B cell (primary cell): Measurements from ENCODE around the gene GBA2. TPM values are rescaled to one million over a fixed set of nuclear protein-coding genes. Genes with fewer than 3 reads are reported as not detected.

Experiments used
- ATAC-seq: fragments of 200-7000 bp; cut with Tn5 transposase; one replicate; pipeline ENCODE4 v1.10.0; 2021; ENCODE audit warnings: low read depth, mild to moderate bottlenecking, moderate number of reproducible peaks, moderate library complexity
- CTCF ChIA-PET: fragments of 350-600 bp; sonication (Branson Sonifier 250); formaldehyde crosslinking; loops from one replicate; lab custom pipeline; 2021; ENCODE audit warnings: antibody characterized with exemption, inconsistent platforms; lab: Charles Lee
- POLR2A ChIA-PET: fragments of 350-600 bp; sonication (Branson Sonifier 250); formaldehyde crosslinking; loops from one replicate; lab custom pipeline; 2021; ENCODE audit warnings: antibody characterized with exemption; lab: Charles Lee
- DNase-seq: peaks from one replicate; pipeline ENCODE4 v3.0.0; 2013
- H2AFZ ChIP-seq: 2 replicates; pipeline ENCODE4 v1.6.1; 2012; ENCODE audit warnings: mild to moderate bottlenecking, low read depth, low read length; ENCODE audit not compliant: insufficient read depth, poor library complexity, severe bottlenecking
- H3K27ac ChIP-seq, 2 donors: 1 replicate in 1 of 2; 2 replicates in 1 of 2; pipeline ENCODE4 v1.5.1; 2012 to 2013; ENCODE audit warnings: low read length in 2 of 2, mild to moderate bottlenecking in 2 of 2, moderate library complexity in 1 of 2
- H3K27me3 ChIP-seq, 4 experiments: fragments of 200-600 bp in 1 of 4; sonication (generic) in 1 of 4; replicated peaks in 1 of 4; 1 replicate in 2 of 4; 2 replicates in 2 of 4; pipeline versions ENCODE4 v1.6.1 to v1.7.0; 2013 to 2016; ENCODE audit warnings: low read length in 3 of 4, mild to moderate bottlenecking in 2 of 4, mixed read lengths in 1 of 4, moderate library complexity in 1 of 4; ENCODE audit not compliant: insufficient read depth in 4 of 4, control insufficient read depth in 3 of 4; ENCODE audit errors: control extremely low read depth in 1 of 4
- H3K36me3 ChIP-seq, 2 experiments: replicated peaks in 1 of 2; 1 replicate in 1 of 2; 2 replicates in 1 of 2; pipeline versions ENCODE4 v1.6.1 to v1.7.1; 2013; ENCODE audit warnings: low read length in 1 of 2; ENCODE audit not compliant: insufficient read depth in 2 of 2, control insufficient read depth in 1 of 2; ENCODE audit errors: control extremely low read depth in 1 of 2, extremely low read depth in 1 of 2
- H3K4me1 ChIP-seq, 2 donors: fragments of 200-600 bp in 1 of 2; sonication (generic) in 1 of 2; 1 replicate in 1 of 2; 2 replicates in 1 of 2; pipeline versions ENCODE4 v1.5.1 to v1.6.1; 2013 to 2017; ENCODE audit warnings: low read length in 2 of 2; ENCODE audit not compliant: control insufficient read depth in 2 of 2, insufficient read depth in 2 of 2
- H3K4me2 ChIP-seq: replicated peaks from 2 replicates; pipeline ENCODE3; 2012; ENCODE audit warnings: mild to moderate bottlenecking, low read depth, low read length; ENCODE audit not compliant: poor library complexity, severe bottlenecking
- H3K4me3 ChIP-seq, 5 experiments: fragments of 200-600 bp in 1 of 5; sonication (generic) in 1 of 5; 1 replicate in 3 of 5; 2 replicates in 2 of 5; pipeline versions ENCODE4 v1.5.1 to v1.7.0; 2011 to 2016; ENCODE audit warnings: low read length in 4 of 5, mild to moderate bottlenecking in 4 of 5, low read depth in 2 of 5, control low read depth in 1 of 5, moderate library complexity in 1 of 5; ENCODE audit not compliant: insufficient read depth in 1 of 5; ENCODE audit errors: control extremely low read depth in 1 of 5, extremely low read depth in 1 of 5
- H3K79me2 ChIP-seq: fragments of 200-600 bp; sonication (generic); one replicate; pipeline ENCODE4 v1.6.0; 2016; ENCODE audit warnings: low read length; ENCODE audit not compliant: control insufficient read depth, insufficient read depth
- H3K9ac ChIP-seq: fragments of 200-600 bp; sonication (generic); 2 replicates; pipeline ENCODE4 v1.6.1; 2017; ENCODE audit warnings: mild to moderate bottlenecking, low read length, moderate library complexity
- H3K9me3 ChIP-seq, 3 donors: one replicate each; pipeline versions ENCODE4 v1.6.1 to v1.7.1; 2013; ENCODE audit warnings: low read length in 2 of 3; ENCODE audit not compliant: control insufficient read depth in 2 of 3, insufficient read depth in 1 of 3; ENCODE audit errors: control extremely low read depth in 1 of 3
- H4K20me1 ChIP-seq: 2 replicates; pipeline ENCODE4 v1.6.0; 2012; ENCODE audit warnings: mild to moderate bottlenecking, low read length; ENCODE audit not compliant: insufficient read depth, control insufficient read depth, poor library complexity, severe bottlenecking
- H3K27ac Mint-ChIP-seq: one replicate; pipeline ENCODE4 v1.8.0; 2021; ENCODE audit warnings: mixed read lengths
- H3K27me3 Mint-ChIP-seq: one replicate; pipeline ENCODE4 v1.8.0; 2021; ENCODE audit warnings: mixed read lengths
- H3K4me1 Mint-ChIP-seq: one replicate; pipeline ENCODE4 v1.8.0; 2021; ENCODE audit warnings: mixed read lengths
- H3K4me3 Mint-ChIP-seq: one replicate; pipeline ENCODE4 v1.8.0; 2021; ENCODE audit warnings: mixed read lengths
- H3K9me3 Mint-ChIP-seq: one replicate; pipeline ENCODE4 v1.8.0; 2022; ENCODE audit warnings: mixed read lengths; ENCODE audit not compliant: insufficient read depth
- EZH2 ChIP-seq: IDR thresholded peaks from 2 replicates; pipeline ENCODE4 v1.6.1; 2012; ENCODE audit warnings: borderline replicate concordance, low read depth, mild to moderate bottlenecking, moderate library complexity, low read length; ENCODE audit not compliant: insufficient read depth, poor library complexity, severe bottlenecking
- WGBS: methylation state at CpG from one replicate; pipeline ENCODE4 v1.1.5; 2013; ENCODE audit warnings: missing lambda C conversion rate; ENCODE audit not compliant: insufficient coverage; 5-methylcytosine and 5-hydroxymethylcytosine counted together
- intact Hi-C: fragments of 100-400 bp; cut with micrococcal nuclease; formaldehyde crosslinking; loops from one replicate; pipeline ENCODE4 v1.10.0; 2022
- polyA plus RNA-seq: library from polyadenylated mRNA; depleted of rRNA; stranded (reverse); fragments of >200 nt; gene quantifications from 2 replicates; pipeline ENCODE4 v1.2.3, GENCODE V29; 2012
- total RNA-seq, 2 donors: library from RNA; stranded (reverse); fragments of 120-200 nt in 1 of 2; gene quantifications; 1 replicate in 1 of 2; 2 replicates in 1 of 2; pipeline versions ENCODE4 v1.2.3 to v1.2.4, GENCODE V29; 2013 to 2022
- TF ChIP-seq, protein P1 (sequence below): fragments of 200-600 bp; IDR thresholded peaks from one replicate; pipeline ENCODE4 v1.8.0; 2022; ENCODE audit warnings: antibody characterized with exemption, mild to moderate bottlenecking

GBA2 gene
- total and polyA plus RNA-seq, 2 donors (not counting 1 experiment from before 2014, with no cell fraction given): 114 to 137 TPM

DNA sequence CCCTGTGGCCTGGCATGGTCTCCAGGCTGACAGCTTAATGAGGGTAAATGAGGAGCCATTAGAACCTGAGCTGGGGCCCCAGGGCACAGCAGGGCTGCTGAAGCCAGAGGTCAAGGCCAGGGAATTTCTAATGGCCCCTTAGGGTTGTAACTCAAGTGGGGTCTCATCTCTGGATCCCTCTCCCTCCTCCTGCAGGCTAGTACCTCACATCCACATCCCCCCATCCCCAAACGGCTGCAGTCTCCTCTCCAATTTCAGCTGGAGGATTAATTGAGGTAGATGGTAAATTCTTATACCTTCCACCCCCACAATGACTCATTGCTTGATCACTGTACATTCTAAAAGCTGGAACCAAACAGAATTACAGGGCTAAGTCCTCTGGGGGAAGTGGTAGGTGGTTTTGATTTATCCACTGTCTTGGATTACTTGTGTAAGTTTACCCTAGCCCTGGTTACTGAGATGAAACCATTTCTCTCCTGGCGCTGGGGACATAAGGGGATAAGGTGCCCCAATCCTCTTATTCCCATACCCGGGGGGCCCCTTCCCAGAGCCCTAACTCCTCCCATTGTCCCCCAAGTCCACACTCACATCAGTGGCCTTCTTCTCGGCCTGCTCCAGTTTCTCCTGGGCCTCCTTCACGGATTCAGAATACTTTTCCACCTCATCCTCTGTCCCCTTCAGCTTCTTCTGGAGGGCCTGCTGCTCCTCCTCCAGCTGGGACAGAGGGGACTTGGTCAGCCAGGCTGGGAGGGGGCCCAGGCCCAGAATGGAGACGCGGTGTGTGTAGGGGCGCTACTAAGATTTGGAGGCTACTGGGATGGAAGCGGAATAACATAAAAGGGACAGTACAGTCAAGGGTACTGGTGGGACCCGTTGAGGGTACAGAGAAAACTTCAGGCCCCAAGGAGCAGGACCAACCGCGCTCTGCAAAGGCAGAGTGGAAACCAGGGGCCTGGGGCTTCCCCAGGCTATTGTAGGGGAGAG is 60.2 kb downstream of the GBA2 start:
- Histone ChIP-seq H3K4me1 (peaks cover 3 to 17% of the 10 kb centered on the region in 2 donors), H3K27ac (no peak overlapping the region), H4K20me1 (no peaks in the 10 kb centered on the region), H2AFZ (no peak overlapping the region), H3K4me2 (peak overlapping the region; percentile 15), H3K9me3 (no peaks in the 10 kb centered on the region), H3K27me3 (no peaks in the 10 kb centered on the region), H3K36me3 (no peaks in the 10 kb centered on the region), H3K4me3 (no peak overlapping the region), H3K79me2 (no peaks in the 10 kb centered on the region), H3K9ac (no peak overlapping the region)
- H3K27ac Mint-ChIP-seq: peak overlapping the region; percentile 72
- intact Hi-C loops: no loop called here
- no peak for DNase-seq
- H3K4me3 Mint-ChIP-seq: peak overlapping the region; percentile 72
- H3K4me1 Mint-ChIP-seq: peaks cover 11% of the 10 kb centered on the region
- H3K27me3 Mint-ChIP-seq: no peaks in the 10 kb centered on the region
- ChIA-PET POLR2A (interaction anchor here (1.4 kb wide), 1 partner anchor 16 kb away, joined by 3 read pairs; the partner anchor contains the start of gene CA9), CTCF (interaction anchor here (0.6 to 7.6 kb wide), 9 partner anchors 6 to 48 kb away, joined by 3 to 82 read pairs (median 3); partner anchors contain the start of genes CREB3 and TLN1)
- TF ChIP-seq, protein P1, sequence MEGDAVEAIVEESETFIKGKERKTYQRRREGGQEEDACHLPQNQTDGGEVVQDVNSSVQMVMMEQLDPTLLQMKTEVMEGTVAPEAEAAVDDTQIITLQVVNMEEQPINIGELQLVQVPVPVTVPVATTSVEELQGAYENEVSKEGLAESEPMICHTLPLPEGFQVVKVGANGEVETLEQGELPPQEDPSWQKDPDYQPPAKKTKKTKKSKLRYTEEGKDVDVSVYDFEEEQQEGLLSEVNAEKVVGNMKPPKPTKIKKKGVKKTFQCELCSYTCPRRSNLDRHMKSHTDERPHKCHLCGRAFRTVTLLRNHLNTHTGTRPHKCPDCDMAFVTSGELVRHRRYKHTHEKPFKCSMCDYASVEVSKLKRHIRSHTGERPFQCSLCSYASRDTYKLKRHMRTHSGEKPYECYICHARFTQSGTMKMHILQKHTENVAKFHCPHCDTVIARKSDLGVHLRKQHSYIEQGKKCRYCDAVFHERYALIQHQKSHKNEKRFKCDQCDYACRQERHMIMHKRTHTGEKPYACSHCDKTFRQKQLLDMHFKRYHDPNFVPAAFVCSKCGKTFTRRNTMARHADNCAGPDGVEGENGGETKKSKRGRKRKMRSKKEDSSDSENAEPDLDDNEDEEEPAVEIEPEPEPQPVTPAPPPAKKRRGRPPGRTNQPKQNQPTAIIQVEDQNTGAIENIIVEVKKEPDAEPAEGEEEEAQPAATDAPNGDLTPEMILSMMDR: no peak
- TF ChIP-seq EZH2: no peak
- ATAC-seq: no peak
- H3K9me3 Mint-ChIP-seq: no peaks in the 10 kb centered on the region
- 85% methylated on average over 9 of the region's 12 CpGs for WGBS
